ENCODE measurements around the gene NFX1. TPM values are rescaled to one million over a fixed set of nuclear protein-coding genes. Genes with fewer than 3 reads are reported as not detected.

Gene NFX1
- total and polyA plus RNA-seq, 10 of the 15 experiments (the other 5 are each of a cell fraction or from before 2014, with no cell fraction given) = 11.9 to 45.1 (median 36.1) TPM

- ChIA-PET SMC1A (ENCODE audit: uncharacterized antibody, unreplicated experiment) (interaction anchor here (1.3 kb wide), 1 partner anchor 15 kb away, joined by 4 read pairs; no protein-coding TSS in a partner anchor), CTCF (no interaction called here), POLR2A (no interaction called here), RAD21 (ENCODE audit: unreplicated experiment) (no interaction called here)
- TF ChIP-seq RUNX3 (IDR thresholded peaks at IDR 0.05; ENCODE audit: low read length) = no peak
- TF ChIP-seq BHLHE40 (IDR thresholded peaks at IDR 0.05; ENCODE audit: borderline replicate concordance in 1 of 2, low read depth in 2 of 2, low read length in 1 of 2) = no peak
- TF ChIP-seq HCFC1 (IDR thresholded peaks at IDR 0.05; ENCODE audit: low read length) = no peak
- TF ChIP-seq IRF4 (IDR thresholded peaks at IDR 0.05; ENCODE audit: low read depth, low read length) = no peak
- TF ChIP-seq, protein P1, sequence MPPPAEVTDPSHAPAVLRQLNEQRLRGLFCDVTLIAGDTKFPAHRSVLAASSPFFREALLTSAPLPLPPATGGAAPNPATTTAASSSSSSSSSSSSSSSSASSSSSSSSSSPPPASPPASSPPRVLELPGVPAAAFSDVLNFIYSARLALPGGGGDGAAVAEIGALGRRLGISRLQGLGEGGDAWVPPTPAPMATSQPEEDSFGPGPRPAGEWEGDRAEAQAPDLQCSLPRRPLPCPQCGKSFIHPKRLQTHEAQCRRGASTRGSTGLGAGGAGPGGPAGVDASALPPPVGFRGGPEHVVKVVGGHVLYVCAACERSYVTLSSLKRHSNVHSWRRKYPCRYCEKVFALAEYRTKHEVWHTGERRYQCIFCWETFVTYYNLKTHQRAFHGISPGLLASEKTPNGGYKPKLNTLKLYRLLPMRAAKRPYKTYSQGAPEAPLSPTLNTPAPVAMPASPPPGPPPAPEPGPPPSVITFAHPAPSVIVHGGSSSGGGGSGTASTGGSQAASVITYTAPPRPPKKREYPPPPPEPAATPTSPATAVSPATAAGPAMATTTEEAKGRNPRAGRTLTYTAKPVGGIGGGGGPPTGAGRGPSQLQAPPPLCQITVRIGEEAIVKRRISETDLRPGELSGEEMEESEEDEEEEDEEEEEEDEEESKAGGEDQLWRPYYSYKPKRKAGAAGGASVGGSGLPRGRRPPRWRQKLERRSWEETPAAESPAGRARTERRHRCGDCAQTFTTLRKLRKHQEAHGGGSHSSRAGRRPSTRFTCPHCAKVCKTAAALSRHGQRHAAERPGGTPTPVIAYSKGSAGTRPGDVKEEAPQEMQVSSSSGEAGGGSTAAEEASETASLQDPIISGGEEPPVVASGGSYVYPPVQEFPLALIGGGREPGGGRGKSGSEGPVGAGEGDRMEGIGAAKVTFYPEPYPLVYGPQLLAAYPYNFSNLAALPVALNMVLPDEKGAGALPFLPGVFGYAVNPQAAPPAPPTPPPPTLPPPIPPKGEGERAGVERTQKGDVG (CRISPR knock-in tag; IDR thresholded peaks at IDR 0.05) = no peak
- no peak for TF ChIP-seq HDAC6 (IDR thresholded peaks at IDR 0.05; ENCODE audit: unreplicated experiment)
- TF ChIP-seq IKZF1 (conservative IDR thresholded peaks at IDR 0.05) = no peak
- no peak for TF ChIP-seq POLR2A (IDR thresholded peaks at IDR 0.05; ENCODE audit: low read depth, low read length)
- TF ChIP-seq, protein P2, sequence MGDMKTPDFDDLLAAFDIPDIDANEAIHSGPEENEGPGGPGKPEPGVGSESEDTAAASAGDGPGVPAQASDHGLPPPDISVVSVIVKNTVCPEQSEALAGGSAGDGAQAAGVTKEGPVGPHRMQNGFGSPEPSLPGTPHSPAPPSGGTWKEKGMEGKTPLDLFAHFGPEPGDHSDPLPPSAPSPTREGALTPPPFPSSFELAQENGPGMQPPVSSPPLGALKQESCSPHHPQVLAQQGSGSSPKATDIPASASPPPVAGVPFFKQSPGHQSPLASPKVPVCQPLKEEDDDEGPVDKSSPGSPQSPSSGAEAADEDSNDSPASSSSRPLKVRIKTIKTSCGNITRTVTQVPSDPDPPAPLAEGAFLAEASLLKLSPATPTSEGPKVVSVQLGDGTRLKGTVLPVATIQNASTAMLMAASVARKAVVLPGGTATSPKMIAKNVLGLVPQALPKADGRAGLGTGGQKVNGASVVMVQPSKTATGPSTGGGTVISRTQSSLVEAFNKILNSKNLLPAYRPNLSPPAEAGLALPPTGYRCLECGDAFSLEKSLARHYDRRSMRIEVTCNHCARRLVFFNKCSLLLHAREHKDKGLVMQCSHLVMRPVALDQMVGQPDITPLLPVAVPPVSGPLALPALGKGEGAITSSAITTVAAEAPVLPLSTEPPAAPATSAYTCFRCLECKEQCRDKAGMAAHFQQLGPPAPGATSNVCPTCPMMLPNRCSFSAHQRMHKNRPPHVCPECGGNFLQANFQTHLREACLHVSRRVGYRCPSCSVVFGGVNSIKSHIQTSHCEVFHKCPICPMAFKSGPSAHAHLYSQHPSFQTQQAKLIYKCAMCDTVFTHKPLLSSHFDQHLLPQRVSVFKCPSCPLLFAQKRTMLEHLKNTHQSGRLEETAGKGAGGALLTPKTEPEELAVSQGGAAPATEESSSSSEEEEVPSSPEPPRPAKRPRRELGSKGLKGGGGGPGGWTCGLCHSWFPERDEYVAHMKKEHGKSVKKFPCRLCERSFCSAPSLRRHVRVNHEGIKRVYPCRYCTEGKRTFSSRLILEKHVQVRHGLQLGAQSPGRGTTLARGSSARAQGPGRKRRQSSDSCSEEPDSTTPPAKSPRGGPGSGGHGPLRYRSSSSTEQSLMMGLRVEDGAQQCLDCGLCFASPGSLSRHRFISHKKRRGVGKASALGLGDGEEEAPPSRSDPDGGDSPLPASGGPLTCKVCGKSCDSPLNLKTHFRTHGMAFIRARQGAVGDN (IDR thresholded peaks at IDR 0.05) = no peak
- no peak for TF ChIP-seq JUNB (IDR thresholded peaks at IDR 0.05)
- TF ChIP-seq KAT2A (conservative IDR thresholded peaks at IDR 0.05; ENCODE audit: control insufficient read depth, low read depth, low read length) = no peak
- no peak for TF ChIP-seq RELA (IDR thresholded peaks at IDR 0.05; ENCODE audit: borderline replicate concordance, partially characterized antibody)
- no peak for TF ChIP-seq CBFB (IDR thresholded peaks at IDR 0.05; ENCODE audit: low read depth)
- TF ChIP-seq CBX5 (IDR thresholded peaks at IDR 0.05; ENCODE audit: low read depth) = no peak
- TF ChIP-seq PAX5 (IDR thresholded peaks at IDR 0.05; ENCODE audit: borderline replicate concordance, low read depth, low read length) = no peak
- no peak for TF ChIP-seq BACH1 (IDR thresholded peaks at IDR 0.05; ENCODE audit: borderline replicate concordance)
- no TSS peak for BruUV-seq (replicated peaks)
- 0 out of 4 replicates have a peak, but pooled peaks cover 0 to under 1% of the 10 kb centered on the region in 2 experiments for H3K27me3 ChIP-seq (replicated peaks in 1 of 2; ENCODE audit: control insufficient read depth in 2 of 2, insufficient read depth in 2 of 2, low read length in 1 of 2)
- H3K9ac ChIP-seq (ENCODE audit: control insufficient read depth, insufficient read depth, low read length) = no peak overlapping the region
- no peak overlapping the region for H3K27ac ChIP-seq (ENCODE audit: control insufficient read depth, insufficient read depth)
- 30% methylated on average over 5 of the region's 5 CpGs for WGBS (ENCODE audit: insufficient coverage, insufficient replicate concordance, low lambda C conversion rate, missing lambda C conversion rate)
- no peaks in the 10 kb centered on the region for H3K4me1 ChIP-seq (ENCODE audit: control insufficient read depth, insufficient read depth, low read length)
- no peaks in the 10 kb centered on the region for H3K36me3 ChIP-seq (ENCODE audit: control insufficient read depth in 2 of 2, insufficient read depth in 2 of 2, low read length in 1 of 2)
- H3K79me2 ChIP-seq (ENCODE audit: control insufficient read depth, insufficient read depth, low read length) = no peaks in the 10 kb centered on the region
- no peaks in the 10 kb centered on the region for H3K9me3 ChIP-seq (replicated peaks; ENCODE audit: control insufficient read depth, insufficient read depth, low read length)
- no peak overlapping the region for H3K4me2 ChIP-seq (ENCODE audit: control insufficient read depth, insufficient read depth)
- FAIRE-seq = no peak
- intact Hi-C loops (cut with micrococcal nuclease; ENCODE audit: unreplicated experiment) (no loop called here), in situ Hi-C loops (cut with MboI) (no loop called here)
- H4K20me1 ChIP-seq (ENCODE audit: control insufficient read depth, insufficient read depth) = no peaks in the 10 kb centered on the region
- no peak for ATAC-seq
- no peak overlapping the region for H2AFZ ChIP-seq (ENCODE audit: control insufficient read depth, low read depth, low read length)
- no peak for DNase-seq (ENCODE audit: low read depth, low spot score)
- no peak overlapping the region for H3K4me3 ChIP-seq
Observed at GRCh38 chr9:33241298-33241697, 49.0 kb upstream of the NFX1 start.

Measured in GM12878 (cell line).